Ishikawa (cell line): ENCODE data around the gene ARID4B.

Source experiments
- CEBPB ChIP-seq: IDR thresholded peaks from 2 replicates; pipeline ENCODE4 v1.6.1; 2012
- CREB1 ChIP-seq: IDR thresholded peaks from 2 replicates; pipeline ENCODE4 v1.6.1; 2012; ENCODE audit warnings: low read depth
- EGR1 ChIP-seq: IDR thresholded peaks from 2 replicates; pipeline ENCODE4 v1.6.1; 2012
- EP300 ChIP-seq: IDR thresholded peaks from 2 replicates; pipeline ENCODE4 v1.6.1; 2012; ENCODE audit warnings: borderline replicate concordance
- FOXM1 ChIP-seq: IDR thresholded peaks from 2 replicates; pipeline ENCODE4 v1.6.1; 2012; ENCODE audit warnings: low read depth, borderline replicate concordance
- MAX ChIP-seq: IDR thresholded peaks from 2 replicates; pipeline ENCODE4 v1.6.1; 2012
- NFIC ChIP-seq: IDR thresholded peaks from 2 replicates; pipeline ENCODE4 v1.6.1; 2012
- RAD21 ChIP-seq: IDR thresholded peaks from 2 replicates; pipeline ENCODE4 v1.6.1; 2012; ENCODE audit warnings: low read depth
- REST ChIP-seq: IDR thresholded peaks from 2 replicates; pipeline ENCODE4 v1.6.1; 2012; ENCODE audit warnings: low read depth, mild to moderate bottlenecking
- TAF1 ChIP-seq: IDR thresholded peaks from 2 replicates; pipeline ENCODE4 v1.6.1; 2012; ENCODE audit warnings: low read depth, mild to moderate bottlenecking
- TCF12 ChIP-seq: IDR thresholded peaks from 2 replicates; pipeline ENCODE4 v1.6.1; 2012; ENCODE audit warnings: low read depth
- TEAD4 ChIP-seq: IDR thresholded peaks from 2 replicates; pipeline ENCODE4 v1.6.1; 2012
- USF1 ChIP-seq: IDR thresholded peaks from 2 replicates; pipeline ENCODE4 v1.6.1; 2012
- YY1 ChIP-seq: IDR thresholded peaks from 2 replicates; pipeline ENCODE4 v1.6.1; 2012; ENCODE audit warnings: low read depth
- ZBTB7A ChIP-seq: IDR thresholded peaks from 2 replicates; pipeline ENCODE4 v1.6.1; 2012; ENCODE audit warnings: low read depth

ARID4B gene

GRCh38 chr1:235275836-235276235 lies 52.1 kb downstream of the ARID4B start:
- TF ChIP-seq TEAD4 (no peak), EP300 (no peak), ZBTB7A (no peak), REST (no peak), CREB1 (no peak), TAF1 (no peak), TCF12 (no peak)

- TF ChIP-seq EGR1, result no peak
Observed at GRCh38 chr1:235275223-235275622, 52.8 kb downstream of the ARID4B start.

- TF ChIP-seq TAF1 (no peak), NFIC (no peak), EP300 (no peak), FOXM1 (no peak), CREB1 (no peak), TEAD4 (no peak), USF1 (no peak), EGR1 (no peak), RAD21 (no peak), TCF12 (no peak), REST (no peak), CEBPB (no peak), MAX (no peak), ZBTB7A (no peak), YY1 (no peak)
Observed at GRCh38 chr1:235272851-235273250, 55.1 kb downstream of the ARID4B start.

- no peak for TF ChIP-seq EP300
- no peak for TF ChIP-seq TEAD4
- TF ChIP-seq TAF1, result no peak
- TF ChIP-seq ZBTB7A, result no peak
- TF ChIP-seq EGR1, result no peak
- no peak for TF ChIP-seq RAD21
- TF ChIP-seq NFIC, result no peak
Observed at GRCh38 chr1:235270625-235271024, 57.4 kb downstream of the ARID4B start.

- no peak for TF ChIP-seq EGR1
- no peak for TF ChIP-seq TAF1
- TF ChIP-seq TCF12, result no peak
- no peak for TF ChIP-seq TEAD4
- TF ChIP-seq CEBPB, result no peak
- TF ChIP-seq ZBTB7A, result no peak
- TF ChIP-seq REST, result no peak
- no peak for TF ChIP-seq NFIC
- no peak for TF ChIP-seq YY1
- no peak for TF ChIP-seq CREB1
- TF ChIP-seq USF1, result no peak
- TF ChIP-seq RAD21, result no peak
- TF ChIP-seq EP300, result no peak
- TF ChIP-seq FOXM1, result no peak
- no peak for TF ChIP-seq MAX
Observed at GRCh38 chr1:235268379-235269125, 59.4 kb downstream of the ARID4B start.
